Aortic smooth muscle cell (primary cell): ENCODE results near the gene CDPF1. TPM values are rescaled to one million over a fixed set of nuclear protein-coding genes. Genes with fewer than 3 reads are reported as not detected.

ENCODE experiments used
- total RNA-seq: library from RNA; depleted of rRNA; stranded (reverse); fragments of >200 nt; gene quantifications from 2 replicates; pipeline ENCODE4 v1.2.3, GENCODE V29; 2014

Gene CDPF1
- 5.9 and 8.1 TPM in 2 replicates for total RNA-seq

GRCh38 chr22:46250035-46250782 lies at the start of gene CDPF1:
Gene CDPF1, minus strand, starts transcription at chr22:46250293. Its CDS starts 2,009 bp downstream, at chr22:46248284.

GRCh38 chr22:46296257-46297150 lies 46.4 kb upstream of the CDPF1 start, which contains the start of gene GTSE1:
Gene GTSE1, plus strand, starts transcription at chr22:46296870. Its CDS starts 531 bp downstream, at chr22:46297401.

GRCh38 chr22:46267431-46268279 lies 17.6 kb upstream of the CDPF1 start, which contains the start of gene TTC38:
Gene TTC38, plus strand, starts transcription at chr22:46268008. Its CDS starts 32 bp downstream, at chr22:46268040.

GRCh38 chr22:46263216-46263590 lies 13.1 kb upstream of the CDPF1 start, which contains the start of gene PKDREJ:
Gene PKDREJ, minus strand, starts transcription at chr22:46263343. Its CDS starts 21 bp downstream, at chr22:46263322.

Other genes starting within 250 kb of the CDPF1 start
- gene PPARA, start 99.8 kb downstream of the CDPF1 start, total RNA-seq: 9.8 and 11.5 TPM in 2 replicates
- gene PKDREJ, start 13.1 kb upstream of the CDPF1 start, total RNA-seq: under 0.01 and 0.06 TPM in 2 replicates
- 17.3 and 22.2 TPM in 2 replicates for gene TTC38, start 17.7 kb upstream of the CDPF1 start, total RNA-seq
- gene GTSE1, start 46.6 kb upstream of the CDPF1 start, total RNA-seq: 3.3 and 5.4 TPM in 2 replicates
- gene TRMU, start 85.4 kb upstream of the CDPF1 start, total RNA-seq: 28.4 and 33.7 TPM in 2 replicates